Measurements from ENCODE around the gene C9orf72.

GRCh38 chr9:27533311-27533710, 40.0 kb downstream of the C9orf72 start:
- TF ChIP-seq POLR2AphosphoS5 (IDR thresholded peaks at IDR 0.05; ENCODE audit: borderline replicate concordance, low read depth, low read length) (no peak), EZH2 (IDR thresholded peaks at IDR 0.05) (no peak)

Data from SK-N-MC (cell line).